Large intestine (tissue), 12 donors: Measurements from ENCODE around the gene RGSL1. TPM values are rescaled to one million over a fixed set of nuclear protein-coding genes. Genes with fewer than 3 reads are reported as not detected.

ENCODE experiments used
- DNase-seq, 2 donors: peaks; one replicate each; pipeline versions ENCODE4 v3.0.0 to v3.0.0-alpha.2; 2013
- H3K27ac ChIP-seq: one replicate; pipeline ENCODE4 v1.5.1; 2013; ENCODE audit warnings: low read length
- H3K27me3 ChIP-seq: 2 replicates; pipeline ENCODE4 v1.6.1; 2013; ENCODE audit warnings: low read length; ENCODE audit not compliant: control insufficient read depth, insufficient read depth
- H3K36me3 ChIP-seq: 2 replicates; pipeline ENCODE4 v1.6.1; 2013; ENCODE audit warnings: low read length; ENCODE audit not compliant: control insufficient read depth, insufficient read depth
- H3K4me1 ChIP-seq: one replicate; pipeline ENCODE4 v1.6.1; 2013; ENCODE audit warnings: low read length; ENCODE audit not compliant: control insufficient read depth, insufficient read depth
- H3K4me3 ChIP-seq: one replicate; pipeline ENCODE4 v1.5.1; 2013; ENCODE audit warnings: low read length
- H3K9me3 ChIP-seq: one replicate; pipeline ENCODE4 v1.6.1; 2013; ENCODE audit warnings: mild to moderate bottlenecking, low read depth, low read length, moderate library complexity; ENCODE audit not compliant: control insufficient read depth
- WGBS: methylation state at CpG from one replicate; pipeline ENCODE4 v1.1.5; 2013; ENCODE audit warnings: low lambda C conversion rate; ENCODE audit not compliant: insufficient coverage; 5-methylcytosine and 5-hydroxymethylcytosine counted together
- long read RNA-seq, 11 donors: transcript quantifications; one replicate each; lab custom pipeline, GENCODE V29; 2026
- polyA plus RNA-seq: library from polyadenylated mRNA; unstranded; fragments of 120-200 nt; gene quantifications from one replicate; pipeline ENCODE4 v1.2.1, GENCODE V29; 2013

RGSL1 gene
- polyA plus RNA-seq, result not detected
- long read RNA-seq, donor 1, result 0 reads
- long read RNA-seq, donor 2, result 0 reads
- long read RNA-seq, donor 3, result 0 reads
- long read RNA-seq, donor 4, result 0 reads
- long read RNA-seq, donor 5, result 0 reads
- long read RNA-seq, donor 6, result 0 reads
- long read RNA-seq, donor 7, result 0 reads
- long read RNA-seq, donor 8, result 0 reads
- long read RNA-seq, donor 9, result 0 reads
- long read RNA-seq, donor 10, result 0 reads
- long read RNA-seq, donor 11, result 0 reads

GRCh38 chr1:182450087-182450486 lies at the start of gene RGSL1:
RGSL1 (plus strand) TSS chr1:182450146; CDS start chr1:182450166, 20 bp downstream.
- Histone ChIP-seq H3K27me3 (no peaks in the 10 kb centered on the region), H3K9me3 (no peaks in the 10 kb centered on the region), H3K36me3 (no peaks in the 10 kb centered on the region), H3K4me1 (no peaks in the 10 kb centered on the region), H3K4me3 (no peak within 1 kb of the TSS), H3K27ac (no peak within 1 kb of the TSS)
- no peak for DNase-seq

- H3K4me3 ChIP-seq, result no peak within 1 kb of the TSS
- no peak within 1 kb of the TSS for H3K27ac ChIP-seq
- H3K27me3 ChIP-seq, result no peaks in the 10 kb centered on the region
- no peak for DNase-seq
- H3K9me3 ChIP-seq, result no peaks in the 10 kb centered on the region
- WGBS, result no CpG with 5 or more reads among the region's 4 CpGs
- H3K36me3 ChIP-seq, result no peaks in the 10 kb centered on the region
- no peaks in the 10 kb centered on the region for H3K4me1 ChIP-seq
Observed at GRCh38 chr1:182400567-182400966, 49.4 kb upstream of the RGSL1 start, which contains the start of gene TEDDM1. TEDDM1 (minus strand) TSS chr1:182400667; CDS start chr1:182400485, 182 bp downstream.

- no CpG with 5 or more reads among the region's 1 CpG for WGBS
- no peaks in the 10 kb centered on the region for H3K36me3 ChIP-seq
- no peaks in the 10 kb centered on the region for H3K27me3 ChIP-seq
- no peak overlapping the region for H3K4me3 ChIP-seq
- H3K4me1 ChIP-seq, result peaks cover 6% of the 10 kb centered on the region
- no peak for DNase-seq
- no peaks in the 10 kb centered on the region for H3K9me3 ChIP-seq
- no peak overlapping the region for H3K27ac ChIP-seq
Observed at GRCh38 chr1:182404781-182405180, 45.2 kb upstream of the RGSL1 start.

GRCh38 chr1:182405578-182405977 lies 44.4 kb upstream of the RGSL1 start:
- no peaks in the 10 kb centered on the region for H3K9me3 ChIP-seq
- no peak overlapping the region for H3K27ac ChIP-seq
- no peak for DNase-seq
- H3K36me3 ChIP-seq, result no peaks in the 10 kb centered on the region
- H3K4me3 ChIP-seq, result no peak overlapping the region
- no CpG with 5 or more reads among the region's 1 CpG for WGBS
- peaks cover 6% of the 10 kb centered on the region for H3K4me1 ChIP-seq
- H3K27me3 ChIP-seq, result no peaks in the 10 kb centered on the region

GRCh38 chr1:182406012-182406411 lies 43.9 kb upstream of the RGSL1 start:
- H3K4me1 ChIP-seq, result peaks cover 6% of the 10 kb centered on the region
- no peak for DNase-seq
- no peaks in the 10 kb centered on the region for H3K27me3 ChIP-seq
- no peak overlapping the region for H3K27ac ChIP-seq
- H3K36me3 ChIP-seq, result no peaks in the 10 kb centered on the region
- H3K4me3 ChIP-seq, result no peak overlapping the region
- H3K9me3 ChIP-seq, result no peaks in the 10 kb centered on the region
- WGBS, result no CpG with 5 or more reads among the region's 1 CpG

- Histone ChIP-seq H3K36me3 (no peaks in the 10 kb centered on the region), H3K9me3 (no peaks in the 10 kb centered on the region), H3K27me3 (no peaks in the 10 kb centered on the region), H3K4me1 (peaks cover 6% of the 10 kb centered on the region), H3K27ac (no peak overlapping the region), H3K4me3 (no peak overlapping the region)
- no CpG with 5 or more reads among the region's 3 CpGs for WGBS
- no peak for DNase-seq
Observed at GRCh38 chr1:182407724-182408123, 42.2 kb upstream of the RGSL1 start.

- DNase-seq, result peak in 1 of 2 donors; percentile 57
- Histone ChIP-seq H3K27me3 (no peaks in the 10 kb centered on the region), H3K27ac (no peak overlapping the region), H3K4me3 (no peak overlapping the region), H3K4me1 (peaks cover 6% of the 10 kb centered on the region), H3K9me3 (no peaks in the 10 kb centered on the region), H3K36me3 (no peaks in the 10 kb centered on the region)
- WGBS, result no CpG with 5 or more reads among the region's 3 CpGs
Observed at GRCh38 chr1:182408435-182409075, 41.4 kb upstream of the RGSL1 start.

GRCh38 chr1:182410138-182410537 lies 39.8 kb upstream of the RGSL1 start:
- Histone ChIP-seq H3K4me1 (peaks cover 6% of the 10 kb centered on the region), H3K4me3 (no peak overlapping the region), H3K9me3 (no peaks in the 10 kb centered on the region), H3K27me3 (peaks cover 3% of the 10 kb centered on the region), H3K27ac (no peak overlapping the region), H3K36me3 (no peaks in the 10 kb centered on the region)
- WGBS, result no CpG with 5 or more reads among the region's 4 CpGs
- DNase-seq, result no peak

GRCh38 chr1:182410620-182411273 lies 39.2 kb upstream of the RGSL1 start:
- no CpG with 5 or more reads among the region's 1 CpG for WGBS
- no peak for DNase-seq
- Histone ChIP-seq H3K4me3 (no peak overlapping the region), H3K27ac (no peak overlapping the region), H3K4me1 (peaks cover 6% of the 10 kb centered on the region), H3K27me3 (peaks cover 3% of the 10 kb centered on the region), H3K9me3 (no peaks in the 10 kb centered on the region), H3K36me3 (no peaks in the 10 kb centered on the region)

GRCh38 chr1:182413486-182413885 lies 36.5 kb upstream of the RGSL1 start:
- H3K4me3 ChIP-seq, result no peak overlapping the region
- H3K36me3 ChIP-seq, result no peaks in the 10 kb centered on the region
- DNase-seq, result no peak
- H3K4me1 ChIP-seq, result peaks cover 6% of the 10 kb centered on the region
- no peaks in the 10 kb centered on the region for H3K9me3 ChIP-seq
- WGBS, result 80% methylated on average over 1 of the region's 3 CpGs
- H3K27ac ChIP-seq, result no peak overlapping the region
- H3K27me3 ChIP-seq, result peaks cover 3% of the 10 kb centered on the region
